Endodermal cell (in vitro differentiated cells): ENCODE data around the gene BAHD1. TPM values are rescaled to one million over a fixed set of nuclear protein-coding genes. Genes with fewer than 3 reads are reported as not detected.

Experiments
- DNase-seq: peaks from one replicate; pipeline ENCODE4 v3.0.0-alpha.2; 2017
- H3K27ac ChIP-seq: 2 replicates; pipeline ENCODE4 v1.5.1; 2013; ENCODE audit warnings: mild to moderate bottlenecking, low read depth, low read length, moderate library complexity
- H3K27me3 ChIP-seq: 2 replicates; pipeline ENCODE4 v1.6.1; 2013; ENCODE audit warnings: mild to moderate bottlenecking, low read length, moderate library complexity; ENCODE audit not compliant: insufficient read depth, control insufficient read depth, poor library complexity, severe bottlenecking
- H3K36me3 ChIP-seq: 2 replicates; pipeline ENCODE4 v1.7.0; 2013; ENCODE audit warnings: mild to moderate bottlenecking, low read length, moderate library complexity; ENCODE audit not compliant: control insufficient read depth, insufficient read depth
- H3K4me1 ChIP-seq: one replicate; pipeline ENCODE4 v1.7.0; 2013; ENCODE audit warnings: low read length; ENCODE audit not compliant: control insufficient read depth, insufficient read depth
- H3K4me3 ChIP-seq: 2 replicates; pipeline ENCODE4 v1.5.1; 2013; ENCODE audit warnings: mild to moderate bottlenecking, low read length, moderate library complexity
- H3K9ac ChIP-seq: 2 replicates; pipeline ENCODE4 v1.6.1; 2013; ENCODE audit warnings: mild to moderate bottlenecking, low read length, moderate library complexity; ENCODE audit not compliant: poor library complexity, severe bottlenecking; ENCODE audit errors: extremely low read depth
- H3K9me3 ChIP-seq: 2 replicates; pipeline ENCODE4 v1.6.1; 2013; ENCODE audit warnings: mild to moderate bottlenecking, low read length, moderate library complexity; ENCODE audit not compliant: control insufficient read depth
- H3K27ac Mint-ChIP-seq: 2 replicates; pipeline ENCODE4 v1.8.0; 2020; ENCODE audit warnings: mixed read lengths
- H3K27me3 Mint-ChIP-seq: 2 replicates; pipeline ENCODE4 v1.8.0; 2021; ENCODE audit warnings: mild to moderate bottlenecking, mixed read lengths; ENCODE audit not compliant: insufficient read depth
- H3K36me3 Mint-ChIP-seq: 2 replicates; pipeline ENCODE4 v1.8.0; 2020; ENCODE audit warnings: low read depth, mixed read lengths
- H3K4me1 Mint-ChIP-seq: 2 replicates; pipeline ENCODE4 v1.8.0; 2020; ENCODE audit warnings: mixed read lengths
- H3K4me3 Mint-ChIP-seq: 2 replicates; pipeline ENCODE4 v1.8.0; 2020; ENCODE audit warnings: mild to moderate bottlenecking, moderate library complexity, mixed read lengths
- H3K9me3 Mint-ChIP-seq: 2 replicates; pipeline ENCODE4 v1.8.0; 2020; ENCODE audit warnings: mild to moderate bottlenecking, mixed read lengths
- CTCF ChIP-seq: fragments of 200-600 bp; sonication (generic); conservative IDR thresholded peaks from 2 replicates; pipeline ENCODE4 v1.5.0; 2021; ENCODE audit warnings: antibody characterized with exemption, mild to moderate bottlenecking
- WGBS, 2 experiments: methylation state at CpG; one replicate each; pipeline versions ENCODE4 v1.1.5 to v1.1.7; 2013; ENCODE audit warnings: missing lambda C conversion rate in 2 of 2, mixed read lengths in 1 of 2; ENCODE audit not compliant: insufficient coverage in 1 of 2, insufficient read length in 1 of 2; 5-methylcytosine and 5-hydroxymethylcytosine counted together
- total RNA-seq, 2 donors: library from RNA; stranded (reverse); fragmentation: NEBNext Ultra II Directional in 1 of 2; extraction: Animal tissue kit (Norgen Biotek cat#: 25700) in 1 of 2; gene quantifications; 2 replicates in 1 of 2; 3 replicates in 1 of 2; pipeline ENCODE4 v1.2.1, GENCODE V29; 2021

Gene BAHD1
- total RNA-seq, 2 donors from 2014 or later, result 23.5 to 30.1 TPM

GRCh38 chr15:40510201-40510600 is 69.4 kb downstream of the BAHD1 start:
- Histone ChIP-seq H3K36me3 (no peaks in the 10 kb centered on the region), H3K9ac (no peak overlapping the region), H3K4me1 (no peaks in the 10 kb centered on the region), H3K27ac (no peak overlapping the region), H3K4me3 (no peak overlapping the region), H3K27me3 (peaks cover 50% of the 10 kb centered on the region), H3K9me3 (no peaks in the 10 kb centered on the region)
- Mint-ChIP-seq H3K27me3 (peaks cover 72% of the 10 kb centered on the region), H3K27ac (no peak overlapping the region), H3K4me3 (no peak overlapping the region), H3K36me3 (no peaks in the 10 kb centered on the region), H3K4me1 (peaks cover 11% of the 10 kb centered on the region), H3K9me3 (no peaks in the 10 kb centered on the region)
- no peak for TF ChIP-seq CTCF
- WGBS, 2 experiments, result 95 to 100% methylated on average over 1 to 2 of the region's 2 CpGs
- peak; percentile 30 for DNase-seq

- peaks cover 73% of the 10 kb centered on the region for H3K27me3 Mint-ChIP-seq
- WGBS, 2 experiments, result 52 to 83% methylated on average over 14 to 22 of the region's 22 CpGs
These were observed 70.3 kb downstream of the BAHD1 start for GRCh38 chr15:40511093-40511471.

GRCh38 chr15:40511472-40512133 is 70.8 kb downstream of the BAHD1 start:
- 7 to 9% methylated on average over 34 to 61 of the region's 61 CpGs for WGBS, 2 experiments
- Mint-ChIP-seq H3K9me3 (no peaks in the 10 kb centered on the region), H3K4me3 (peak overlapping the region; percentile 64), H3K36me3 (no peaks in the 10 kb centered on the region), H3K27ac (no peak overlapping the region), H3K27me3 (peaks cover 75% of the 10 kb centered on the region), H3K4me1 (peaks cover 10% of the 10 kb centered on the region)
- DNase-seq, result peak; percentile 93
- H3K9me3 ChIP-seq, result no peaks in the 10 kb centered on the region
- H3K36me3 ChIP-seq, result no peaks in the 10 kb centered on the region
- H3K27ac ChIP-seq, result no peak overlapping the region
- H3K4me3 ChIP-seq, result peak overlapping the region; percentile 66
- H3K9ac ChIP-seq, result no peak overlapping the region
- peaks cover 50% of the 10 kb centered on the region for H3K27me3 ChIP-seq
- no peak for TF ChIP-seq CTCF
- no peaks in the 10 kb centered on the region for H3K4me1 ChIP-seq

More at GRCh38 chr15:40511093-40511471, 70.3 kb downstream of the BAHD1 start:
- Histone ChIP-seq H3K36me3 (no peaks in the 10 kb centered on the region), H3K9me3 (no peaks in the 10 kb centered on the region), H3K27ac (no peak overlapping the region), H3K4me1 (no peaks in the 10 kb centered on the region), H3K4me3 (peak overlapping the region; percentile 66), H3K9ac (no peak overlapping the region), H3K27me3 (peaks cover 50% of the 10 kb centered on the region)
- no peaks in the 10 kb centered on the region for H3K9me3 Mint-ChIP-seq
- no peak for DNase-seq
- H3K36me3 Mint-ChIP-seq, result no peaks in the 10 kb centered on the region
- H3K4me1 Mint-ChIP-seq, result peaks cover 11% of the 10 kb centered on the region
- H3K4me3 Mint-ChIP-seq, result peak overlapping the region; percentile 64
- no peak overlapping the region for H3K27ac Mint-ChIP-seq
- no peak for TF ChIP-seq CTCF
